ENCODE data around the gene PAX8.

DNA sequence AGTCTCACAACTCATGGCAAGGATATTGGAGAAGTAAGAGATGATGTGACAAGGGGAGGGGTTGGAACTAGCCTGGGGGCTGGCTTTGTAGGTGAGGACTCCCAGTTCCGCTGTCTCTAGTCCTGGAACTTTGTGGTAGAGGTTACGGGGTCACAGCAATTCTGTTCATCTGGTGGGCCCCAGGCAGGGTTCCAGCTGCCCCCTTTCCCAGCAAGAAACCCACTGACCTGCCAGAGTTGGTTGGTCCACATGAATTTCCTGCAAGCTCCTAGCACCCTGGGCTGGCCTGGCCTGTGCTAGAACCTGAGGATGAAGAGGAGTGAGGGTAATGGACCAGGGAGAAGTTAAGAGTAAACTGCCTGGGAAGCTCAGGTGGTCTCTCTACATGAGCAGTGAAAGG is 63.7 kb downstream of the PAX8 start:
- TF ChIP-seq, protein P1, sequence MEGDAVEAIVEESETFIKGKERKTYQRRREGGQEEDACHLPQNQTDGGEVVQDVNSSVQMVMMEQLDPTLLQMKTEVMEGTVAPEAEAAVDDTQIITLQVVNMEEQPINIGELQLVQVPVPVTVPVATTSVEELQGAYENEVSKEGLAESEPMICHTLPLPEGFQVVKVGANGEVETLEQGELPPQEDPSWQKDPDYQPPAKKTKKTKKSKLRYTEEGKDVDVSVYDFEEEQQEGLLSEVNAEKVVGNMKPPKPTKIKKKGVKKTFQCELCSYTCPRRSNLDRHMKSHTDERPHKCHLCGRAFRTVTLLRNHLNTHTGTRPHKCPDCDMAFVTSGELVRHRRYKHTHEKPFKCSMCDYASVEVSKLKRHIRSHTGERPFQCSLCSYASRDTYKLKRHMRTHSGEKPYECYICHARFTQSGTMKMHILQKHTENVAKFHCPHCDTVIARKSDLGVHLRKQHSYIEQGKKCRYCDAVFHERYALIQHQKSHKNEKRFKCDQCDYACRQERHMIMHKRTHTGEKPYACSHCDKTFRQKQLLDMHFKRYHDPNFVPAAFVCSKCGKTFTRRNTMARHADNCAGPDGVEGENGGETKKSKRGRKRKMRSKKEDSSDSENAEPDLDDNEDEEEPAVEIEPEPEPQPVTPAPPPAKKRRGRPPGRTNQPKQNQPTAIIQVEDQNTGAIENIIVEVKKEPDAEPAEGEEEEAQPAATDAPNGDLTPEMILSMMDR (conservative IDR thresholded peaks at IDR 0.05; ENCODE audit: low read length) = no peak
- TF ChIP-seq EZH2phosphoT487 (IDR thresholded peaks at IDR 0.05; ENCODE audit: borderline replicate concordance, low read depth, low read length) = no peak
